Panc1 (cell line): ENCODE data around the gene RXFP4.

Experiments used
- CTCF ChIP-seq: fragments of 450-650 bp; IDR thresholded peaks from 2 replicates; pipeline ENCODE4 v1.5.1; 2017; ENCODE audit warnings: mild to moderate bottlenecking
- TCF7L2 ChIP-seq: IDR thresholded peaks from 2 replicates; pipeline ENCODE4 v1.6.1; 2011; ENCODE audit warnings: mild to moderate bottlenecking, low read depth, low read length, inconsistent platforms

GRCh38 chr1:155918660-155919059 is 22.8 kb upstream of the RXFP4 start:
- no peak for TF ChIP-seq CTCF
- no peak for TF ChIP-seq TCF7L2
